ENCODE measurements around the gene ZSCAN26.
"Not testable (repeated sequence)": the region's sequence is repeated elsewhere in the genome, so short reads cannot be mapped to it uniquely, and the experiment has no call there.

Gene ZSCAN26

GRCh38 chr6:28280595-28281287, 13.8 kb downstream of the ZSCAN26 start:
- Histone ChIP-seq H3K36me3 (ENCODE audit: control insufficient read depth, insufficient read depth, low read length) (peaks cover 8% of the 10 kb centered on the region), H3K9me3 (ENCODE audit: control insufficient read depth, low read length) (no peaks in the 10 kb centered on the region), H3K27ac (ENCODE audit: insufficient read depth, low read length, poor library complexity, severe bottlenecking) (no peak overlapping the region), H3K4me3 (ENCODE audit: insufficient read depth, low read depth, low read length, poor library complexity, severe bottlenecking) (no peak overlapping the region), H3K27me3 (replicated peaks; ENCODE audit: control insufficient read depth, insufficient read depth, low read length, poor library complexity, severe bottlenecking) (peaks cover 10% of the 10 kb centered on the region), H3K4me1 (ENCODE audit: control insufficient read depth, insufficient read depth, low read length, poor library complexity, severe bottlenecking) (peaks cover 7% of the 10 kb centered on the region)
- DNase-seq = no peak

- Histone ChIP-seq H3K27me3 (replicated peaks; ENCODE audit: control insufficient read depth, insufficient read depth, low read length, poor library complexity, severe bottlenecking) (peaks cover 10% of the 10 kb centered on the region), H3K36me3 (ENCODE audit: control insufficient read depth, insufficient read depth, low read length) (peaks cover under 1% of the 10 kb centered on the region), H3K9me3 (ENCODE audit: control insufficient read depth, low read length) (no peaks in the 10 kb centered on the region), H3K4me1 (ENCODE audit: control insufficient read depth, insufficient read depth, low read length, poor library complexity, severe bottlenecking) (peaks cover 7% of the 10 kb centered on the region), H3K27ac (ENCODE audit: insufficient read depth, low read length, poor library complexity, severe bottlenecking) (no peak within 1 kb of the TSS), H3K4me3 (ENCODE audit: insufficient read depth, low read depth, low read length, poor library complexity, severe bottlenecking) (peak within 1 kb of the TSS; percentile 37)
- no peak for DNase-seq
These were observed 14.5 kb downstream of the ZSCAN26 start, which contains the start of gene PGBD1 for GRCh38 chr6:28281288-28282064. PGBD1 (plus strand) TSS chr6:28281572; CDS start chr6:28283814, 2,242 bp downstream.

DNA sequence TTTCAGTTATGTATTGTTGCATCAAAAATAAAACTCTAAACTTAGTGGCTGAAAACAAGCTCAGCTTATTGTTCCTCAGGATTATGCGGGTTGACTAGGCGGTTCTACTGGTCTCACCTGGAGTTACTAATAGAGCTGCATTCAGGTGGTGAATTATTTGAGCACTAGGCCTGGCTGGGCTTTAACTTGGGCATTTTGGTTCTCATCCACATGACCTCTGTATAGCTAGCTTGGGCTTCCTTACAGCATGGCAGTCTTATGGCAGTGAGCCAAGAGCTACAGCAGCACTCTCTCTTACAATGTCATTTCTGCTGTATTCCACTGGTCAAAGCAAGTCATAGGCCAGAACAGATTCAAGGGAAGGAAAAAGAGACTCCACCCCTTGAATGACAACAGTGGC, 16.0 kb downstream of the ZSCAN26 start:
- H3K27ac ChIP-seq (ENCODE audit: insufficient read depth, low read length, poor library complexity, severe bottlenecking) = no peak overlapping the region
- no peak for DNase-seq

GRCh38 chr6:28291573-28291972, 24.6 kb downstream of the ZSCAN26 start:
- Histone ChIP-seq H3K4me1 (ENCODE audit: control insufficient read depth, insufficient read depth, low read length, poor library complexity, severe bottlenecking) (no peaks in the 10 kb centered on the region), H3K9me3 (ENCODE audit: control insufficient read depth, low read length) (no peaks in the 10 kb centered on the region), H3K4me3 (ENCODE audit: insufficient read depth, low read depth, low read length, poor library complexity, severe bottlenecking) (no peak overlapping the region), H3K27me3 (replicated peaks; ENCODE audit: control insufficient read depth, insufficient read depth, low read length, poor library complexity, severe bottlenecking) (no peaks in the 10 kb centered on the region), H3K36me3 (ENCODE audit: control insufficient read depth, insufficient read depth, low read length) (no peaks in the 10 kb centered on the region), H3K27ac (ENCODE audit: insufficient read depth, low read length, poor library complexity, severe bottlenecking) (no peak overlapping the region)
- DNase-seq = no peak

More for the DNA sequence above, 16.0 kb downstream of the ZSCAN26 start:
- Histone ChIP-seq H3K4me3 (ENCODE audit: insufficient read depth, low read depth, low read length, poor library complexity, severe bottlenecking) (no peak overlapping the region), H3K36me3 (ENCODE audit: control insufficient read depth, insufficient read depth, low read length) (no peaks in the 10 kb centered on the region), H3K27me3 (replicated peaks; ENCODE audit: control insufficient read depth, insufficient read depth, low read length, poor library complexity, severe bottlenecking) (peaks cover 10% of the 10 kb centered on the region), H3K9me3 (ENCODE audit: control insufficient read depth, low read length) (no peaks in the 10 kb centered on the region), H3K4me1 (ENCODE audit: control insufficient read depth, insufficient read depth, low read length, poor library complexity, severe bottlenecking) (peaks cover 7% of the 10 kb centered on the region)

DNA sequence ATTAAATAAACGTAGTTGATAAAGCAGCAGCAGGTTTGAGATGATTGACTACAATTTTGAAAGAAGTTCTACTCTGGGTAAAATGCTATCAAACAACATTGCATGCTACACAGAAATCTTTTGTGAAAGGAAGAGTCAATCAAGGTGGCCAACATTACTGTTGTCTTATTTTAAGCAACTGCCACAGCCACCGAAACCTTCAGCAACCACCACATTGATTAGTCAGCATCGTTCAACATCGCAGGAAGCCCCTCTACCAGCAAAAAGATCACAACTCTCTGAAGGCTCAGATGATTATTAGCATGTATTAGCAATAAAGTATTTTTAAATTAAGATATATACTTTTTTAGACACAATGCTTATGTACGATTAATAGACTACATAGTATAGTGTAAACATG, 28.4 kb downstream of the ZSCAN26 start:
- H3K9me3 ChIP-seq (ENCODE audit: control insufficient read depth, low read length) = no peaks in the 10 kb centered on the region
- H3K36me3 ChIP-seq (ENCODE audit: control insufficient read depth, insufficient read depth, low read length) = no peaks in the 10 kb centered on the region
- H3K4me3 ChIP-seq (ENCODE audit: insufficient read depth, low read depth, low read length, poor library complexity, severe bottlenecking) = no peak overlapping the region
- H3K4me1 ChIP-seq (ENCODE audit: control insufficient read depth, insufficient read depth, low read length, poor library complexity, severe bottlenecking) = no peaks in the 10 kb centered on the region
- no peaks in the 10 kb centered on the region for H3K27me3 ChIP-seq (replicated peaks; ENCODE audit: control insufficient read depth, insufficient read depth, low read length, poor library complexity, severe bottlenecking)
- no peak for DNase-seq
- H3K27ac ChIP-seq (ENCODE audit: insufficient read depth, low read length, poor library complexity, severe bottlenecking) = no peak overlapping the region

DNA sequence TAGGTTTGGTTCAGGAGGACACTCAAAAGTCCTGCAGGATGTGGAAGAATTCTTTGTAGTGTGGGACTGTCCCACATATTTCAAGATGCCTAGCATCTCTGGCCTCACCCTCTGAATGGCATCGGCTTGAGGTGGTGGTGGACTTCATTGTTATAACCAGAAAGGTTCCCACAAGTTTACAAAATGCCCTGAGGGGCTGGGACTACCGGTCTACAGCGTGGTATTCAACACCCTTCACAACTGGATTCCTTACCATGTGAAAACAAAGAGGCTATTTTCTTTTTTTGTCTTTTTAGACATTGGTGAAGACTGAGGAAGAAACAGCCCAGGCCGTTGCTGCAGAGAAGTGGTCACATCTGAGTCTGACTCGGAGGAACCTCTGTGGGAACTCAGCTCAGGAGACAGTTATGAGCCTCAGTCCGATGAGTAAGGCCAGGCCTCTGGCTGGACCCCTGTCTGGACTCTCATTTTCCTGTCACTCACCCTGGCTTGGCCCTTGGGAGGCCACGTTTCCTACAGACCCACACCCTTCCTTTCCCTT, 29.6 kb downstream of the ZSCAN26 start:
- DNase-seq = no peak
- Histone ChIP-seq H3K4me1 (ENCODE audit: control insufficient read depth, insufficient read depth, low read length, poor library complexity, severe bottlenecking) (no peaks in the 10 kb centered on the region), H3K9me3 (ENCODE audit: control insufficient read depth, low read length) (no peaks in the 10 kb centered on the region), H3K27ac (ENCODE audit: insufficient read depth, low read length, poor library complexity, severe bottlenecking) (no peak overlapping the region), H3K36me3 (ENCODE audit: control insufficient read depth, insufficient read depth, low read length) (no peaks in the 10 kb centered on the region), H3K4me3 (ENCODE audit: insufficient read depth, low read depth, low read length, poor library complexity, severe bottlenecking) (no peak overlapping the region), H3K27me3 (replicated peaks; ENCODE audit: control insufficient read depth, insufficient read depth, low read length, poor library complexity, severe bottlenecking) (no peaks in the 10 kb centered on the region)

DNA sequence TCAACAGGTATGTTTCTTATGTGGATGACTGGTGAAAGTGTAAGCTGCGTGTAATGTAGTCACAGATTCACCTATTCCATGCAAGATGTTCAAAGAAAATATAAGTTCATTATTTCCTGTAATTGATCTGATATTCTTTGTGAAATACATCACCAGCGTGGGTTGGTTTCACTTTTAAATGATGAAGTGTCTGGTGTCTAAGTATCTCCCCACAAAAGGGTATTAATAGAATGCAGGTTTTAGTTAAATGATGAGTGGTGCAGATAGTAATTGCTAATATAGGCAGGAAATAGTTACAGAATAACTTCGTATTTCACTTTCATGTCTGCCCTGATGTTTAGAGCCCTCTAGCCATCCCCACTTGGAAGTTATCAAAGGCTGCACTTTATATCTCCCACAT, 36.6 kb downstream of the ZSCAN26 start:
- Histone ChIP-seq H3K27ac (ENCODE audit: insufficient read depth, low read length, poor library complexity, severe bottlenecking) (no peak overlapping the region), H3K36me3 (ENCODE audit: control insufficient read depth, insufficient read depth, low read length) (no peaks in the 10 kb centered on the region), H3K4me1 (ENCODE audit: control insufficient read depth, insufficient read depth, low read length, poor library complexity, severe bottlenecking) (no peaks in the 10 kb centered on the region), H3K4me3 (ENCODE audit: insufficient read depth, low read depth, low read length, poor library complexity, severe bottlenecking) (no peak overlapping the region), H3K27me3 (replicated peaks; ENCODE audit: control insufficient read depth, insufficient read depth, low read length, poor library complexity, severe bottlenecking) (no peaks in the 10 kb centered on the region), H3K9me3 (ENCODE audit: control insufficient read depth, low read length) (no peaks in the 10 kb centered on the region)
- DNase-seq = no peak

DNA sequence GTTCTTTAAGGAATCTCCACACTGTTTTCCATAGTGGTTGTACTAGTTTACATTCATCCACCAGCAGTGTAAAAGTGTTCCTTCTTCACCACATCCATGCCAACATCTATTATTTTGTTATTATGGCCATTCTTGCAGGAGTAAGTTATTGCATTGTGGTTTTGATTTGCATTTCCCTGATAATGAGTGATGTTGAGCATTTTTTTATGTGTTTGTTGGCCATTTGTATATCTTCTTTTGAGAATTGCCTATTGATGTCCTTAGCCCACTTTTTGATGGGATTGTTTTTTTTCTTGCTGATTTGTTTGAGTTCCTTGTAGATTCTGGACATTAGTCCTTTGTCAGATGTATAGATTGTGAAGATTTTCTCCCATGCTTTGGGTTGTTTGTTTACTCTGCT, 39.4 kb downstream of the ZSCAN26 start:
- not testable (repeated sequence) for H3K4me3 ChIP-seq (ENCODE audit: insufficient read depth, low read depth, low read length, poor library complexity, severe bottlenecking); H3K36me3 ChIP-seq (ENCODE audit: control insufficient read depth, insufficient read depth, low read length); DNase-seq; H3K4me1 ChIP-seq (ENCODE audit: control insufficient read depth, insufficient read depth, low read length, poor library complexity, severe bottlenecking); H3K9me3 ChIP-seq (ENCODE audit: control insufficient read depth, low read length); H3K27me3 ChIP-seq (replicated peaks; ENCODE audit: control insufficient read depth, insufficient read depth, low read length, poor library complexity, severe bottlenecking); H3K27ac ChIP-seq (ENCODE audit: insufficient read depth, low read length, poor library complexity, severe bottlenecking)

DNA sequence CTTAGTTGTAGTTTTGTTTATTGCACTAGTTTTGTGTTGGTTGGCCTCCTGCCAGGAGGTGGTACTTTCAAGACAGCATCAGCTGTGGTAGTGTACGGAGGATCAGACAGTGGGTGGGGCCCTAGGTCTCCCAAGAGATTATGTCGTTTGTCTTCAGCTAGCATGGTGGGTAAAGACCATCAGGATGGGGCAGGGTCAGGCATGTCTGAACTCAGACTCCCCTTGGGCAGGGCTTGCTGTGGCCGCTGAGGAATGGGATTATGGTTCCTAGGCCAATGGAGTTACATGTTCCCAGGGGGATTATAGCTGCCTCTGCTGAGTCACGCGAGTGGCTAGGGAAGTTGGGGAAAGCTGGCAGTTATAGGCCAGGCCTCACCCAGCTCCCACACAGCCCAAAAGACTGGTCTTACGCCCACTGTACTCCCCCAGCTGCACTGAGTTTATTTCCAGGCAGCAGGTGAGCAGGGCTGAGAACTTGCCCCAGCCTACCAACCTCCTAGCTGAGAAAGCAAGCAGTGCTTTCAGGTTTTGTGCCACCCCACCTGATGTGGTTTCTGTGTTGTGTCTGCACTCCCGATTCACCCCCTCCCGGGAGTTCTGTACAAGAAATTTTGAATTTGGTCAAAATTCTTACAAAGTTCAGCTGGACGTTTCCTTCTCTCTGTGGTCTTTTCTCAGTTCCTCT, 44.3 kb downstream of the ZSCAN26 start:
- no peaks in the 10 kb centered on the region for H3K9me3 ChIP-seq (ENCODE audit: control insufficient read depth, low read length)
- H3K4me1 ChIP-seq (ENCODE audit: control insufficient read depth, insufficient read depth, low read length, poor library complexity, severe bottlenecking) = no peaks in the 10 kb centered on the region
- no peak overlapping the region for H3K27ac ChIP-seq (ENCODE audit: insufficient read depth, low read length, poor library complexity, severe bottlenecking)
- H3K4me3 ChIP-seq (ENCODE audit: insufficient read depth, low read depth, low read length, poor library complexity, severe bottlenecking) = no peak overlapping the region
- H3K36me3 ChIP-seq (ENCODE audit: control insufficient read depth, insufficient read depth, low read length) = no peaks in the 10 kb centered on the region
- H3K27me3 ChIP-seq (replicated peaks; ENCODE audit: control insufficient read depth, insufficient read depth, low read length, poor library complexity, severe bottlenecking) = no peaks in the 10 kb centered on the region
- DNase-seq = no peak
